Liver (tissue), 9 donors: ENCODE data around the gene FHDC1. TPM values are rescaled to one million over a fixed set of nuclear protein-coding genes. Genes with fewer than 3 reads are reported as not detected.

Experiments used
- DNase-seq: peaks from one replicate; pipeline ENCODE4 v3.0.0-alpha.2; 2017; ENCODE audit warnings: low spot score
- H3K27ac ChIP-seq, 2 donors: one replicate each; pipeline ENCODE4 v1.7.0; 2013; ENCODE audit warnings: inconsistent platforms in 2 of 2, low read length in 2 of 2, control low read depth in 1 of 2, low read depth in 1 of 2, mild to moderate bottlenecking in 1 of 2
- H3K27me3 ChIP-seq, 4 donors: one replicate each; pipeline versions ENCODE4 v1.6.1 to v1.7.0; 2013; ENCODE audit warnings: low read length in 3 of 4, inconsistent platforms in 1 of 4, mild to moderate bottlenecking in 1 of 4, moderate library complexity in 1 of 4; ENCODE audit not compliant: control insufficient read depth in 4 of 4, insufficient read depth in 4 of 4
- H3K36me3 ChIP-seq, 4 donors: one replicate each; pipeline versions ENCODE4 v1.6.1 to v1.7.0; 2013; ENCODE audit warnings: low read length in 3 of 4, mild to moderate bottlenecking in 3 of 4, low read depth in 1 of 4, moderate library complexity in 1 of 4; ENCODE audit not compliant: control insufficient read depth in 4 of 4, insufficient read depth in 3 of 4
- H3K4me1 ChIP-seq, 4 donors: one replicate each; pipeline versions ENCODE4 v1.6.1 to v1.7.0; 2013; ENCODE audit warnings: low read length in 3 of 4, mild to moderate bottlenecking in 3 of 4, moderate library complexity in 1 of 4; ENCODE audit not compliant: control insufficient read depth in 4 of 4, insufficient read depth in 4 of 4
- H3K4me3 ChIP-seq, 3 donors: one replicate each; pipeline versions ENCODE4 v1.6.1 to v1.7.0; 2013; ENCODE audit warnings: low read length in 3 of 3, control low read depth in 1 of 3, low read depth in 1 of 3, mild to moderate bottlenecking in 1 of 3
- H3K9ac ChIP-seq, 2 donors: one replicate each; pipeline ENCODE4 v1.7.0; 2013; ENCODE audit warnings: low read length in 2 of 2, mild to moderate bottlenecking in 2 of 2, moderate library complexity in 2 of 2, control low read depth in 1 of 2, low read depth in 1 of 2
- H3K9me3 ChIP-seq, 4 donors: one replicate each; pipeline versions ENCODE4 v1.6.1 to v1.7.0; 2013; ENCODE audit warnings: low read length in 3 of 4; ENCODE audit not compliant: control insufficient read depth in 4 of 4
- ATF3 ChIP-seq: IDR thresholded peaks from 2 replicates; pipeline ENCODE4 v1.6.1; 2016; ENCODE audit warnings: antibody characterized with exemption
- CTCF ChIP-seq: fragments of 150-350 bp; IDR thresholded peaks from 2 replicates; pipeline ENCODE4 v1.5.1; 2017; ENCODE audit warnings: improper control_type of control experiment, low read depth, low read length; ENCODE audit not compliant: missing input control
- EGR1 ChIP-seq, 2 donors: IDR thresholded peaks; 2 replicates each; pipeline ENCODE4 v1.6.1; 2016 to 2018; ENCODE audit warnings: antibody characterized with exemption in 2 of 2, low read depth in 2 of 2
- FOXA1 ChIP-seq: IDR thresholded peaks from 2 replicates; pipeline ENCODE4 v1.6.1; 2016; ENCODE audit warnings: antibody characterized with exemption
- FOXA2 ChIP-seq: IDR thresholded peaks from 2 replicates; pipeline ENCODE4 v1.6.1; 2016; ENCODE audit warnings: antibody characterized with exemption
- GABPA ChIP-seq, 2 donors: IDR thresholded peaks in 1 of 2; conservative IDR thresholded peaks in 1 of 2; 2 replicates each; pipeline ENCODE4 v1.6.1; 2016; ENCODE audit warnings: antibody characterized with exemption in 2 of 2, mild to moderate bottlenecking in 1 of 2, moderate library complexity in 1 of 2
- HNF4A ChIP-seq, 2 donors: conservative IDR thresholded peaks; 2 replicates each; pipeline ENCODE4 v1.6.1; 2016; ENCODE audit warnings: antibody characterized with exemption in 2 of 2, mild to moderate bottlenecking in 2 of 2
- HNF4G ChIP-seq: IDR thresholded peaks from 2 replicates; pipeline ENCODE4 v1.6.1; 2016; ENCODE audit warnings: antibody characterized with exemption
- JUND ChIP-seq, 2 donors: IDR thresholded peaks; 2 replicates each; pipeline ENCODE4 v1.6.1; 2016; ENCODE audit warnings: antibody characterized with exemption in 2 of 2
- MAX ChIP-seq: IDR thresholded peaks from 2 replicates; pipeline ENCODE4 v1.6.1; 2016; ENCODE audit warnings: antibody characterized with exemption
- NR2F2 ChIP-seq: IDR thresholded peaks from 2 replicates; pipeline ENCODE4 v1.6.1; 2016; ENCODE audit warnings: antibody characterized with exemption
- RAD21 ChIP-seq, 2 donors: IDR thresholded peaks; 2 replicates each; pipeline ENCODE4 v1.6.1; 2016; ENCODE audit warnings: antibody characterized with exemption in 2 of 2, mild to moderate bottlenecking in 2 of 2
- REST ChIP-seq: IDR thresholded peaks from 2 replicates; pipeline ENCODE4 v1.6.1; 2016; ENCODE audit warnings: antibody characterized with exemption, mild to moderate bottlenecking
- RXRA ChIP-seq, 2 donors: IDR thresholded peaks; 2 replicates each; pipeline ENCODE4 v1.6.1; 2017 to 2018; ENCODE audit warnings: antibody characterized with exemption in 2 of 2, mild to moderate bottlenecking in 1 of 2
- SP1 ChIP-seq: IDR thresholded peaks from 2 replicates; pipeline ENCODE4 v1.6.1; 2018; ENCODE audit warnings: antibody characterized with exemption, mild to moderate bottlenecking
- TAF1 ChIP-seq: conservative IDR thresholded peaks from 2 replicates; pipeline ENCODE4 v1.6.1; 2016; ENCODE audit warnings: antibody characterized with exemption, mild to moderate bottlenecking
- YY1 ChIP-seq: IDR thresholded peaks from 2 replicates; pipeline ENCODE4 v1.6.1; 2016; ENCODE audit warnings: antibody characterized with exemption, mild to moderate bottlenecking
- WGBS: extraction: QIAGEN DNeasy Blood & Tissue Kit; methylation state at CpG from one replicate; pipeline ENCODE4 v1.1.7; 2013; 5-methylcytosine and 5-hydroxymethylcytosine counted together
- polyA plus RNA-seq, 2 donors: library from polyadenylated mRNA; stranded (reverse) in 1 of 2; unstranded in 1 of 2; fragments of 200-250 nt in 1 of 2; fragments of >200 nt in 1 of 2; fragmentation: Nextera tagmentation in 1 of 2; extraction: Ambion mirVana in 1 of 2; gene quantifications; one replicate each; pipeline versions ENCODE4 v1.2.1 to v1.2.3, GENCODE V29; 2013 to 2015
- total RNA-seq, 2 donors: library from RNA; depleted of rRNA; stranded (reverse); fragments of >200 nt; gene quantifications; one replicate each; pipeline ENCODE4 v1.2.3, GENCODE V29; 2014
- donor health status: healthy.
- donor health status: healthy.
- donor health status: healthy.
- donor health status: healthy.
- donor health status: healthy.

Gene FHDC1
- total and polyA plus RNA-seq, 4 donors: 0.06 to 33.0 (median 0.11) TPM

GRCh38 chr4:152956650-152957436 lies 20.7 kb downstream of the FHDC1 start:
- TF ChIP-seq SP1 (no peak), NR2F2 (no peak)
- Histone ChIP-seq H3K9me3 (no peaks in the 10 kb centered on the region), H3K4me1 (peaks cover 0 to 11% (median 9%) of the 10 kb centered on the region in 4 donors), H3K27me3 (no peaks in the 10 kb centered on the region), H3K36me3 (no peaks in the 10 kb centered on the region), H3K4me3 (no peak overlapping the region), H3K27ac (no peak overlapping the region), H3K9ac (no peak overlapping the region)
- peak; percentile 71 for DNase-seq
- WGBS: 76% methylated on average over 12 of the region's 12 CpGs

- Histone ChIP-seq H3K4me3 (no peak overlapping the region), H3K9ac (no peak overlapping the region), H3K36me3 (no peaks in the 10 kb centered on the region), H3K27me3 (no peaks in the 10 kb centered on the region), H3K27ac (no peak overlapping the region), H3K9me3 (no peaks in the 10 kb centered on the region), H3K4me1 (peaks cover 0 to 11% (median 9%) of the 10 kb centered on the region in 4 donors)
- 20% methylated on average over 11 of the region's 11 CpGs for WGBS
- TF ChIP-seq NR2F2: peak; percentile 94
- no peak for TF ChIP-seq HNF4G
- TF ChIP-seq TAF1: no peak
- no peak for TF ChIP-seq CTCF
- TF ChIP-seq JUND (IDR thresholded peaks at IDR 0.05): peak in 1 of 2 donors; percentile 12
- peak; percentile 61 for TF ChIP-seq SP1
- TF ChIP-seq GABPA (IDR thresholded peaks at IDR 0.05 in 1 of 2, conservative IDR thresholded peaks at IDR 0.05 in 1 of 2): peak in 1 of 2 donors; percentile 16
- TF ChIP-seq MAX: peak; percentile 41
- no peak for TF ChIP-seq FOXA1
- no peak for TF ChIP-seq EGR1 (IDR thresholded peaks at IDR 0.05; ENCODE audit: low read depth in 2 of 2)
- TF ChIP-seq RAD21 (IDR thresholded peaks at IDR 0.05): peak; percentile 29 to 32
- peak; percentile 81 to 92 for TF ChIP-seq HNF4A (conservative IDR thresholded peaks at IDR 0.05)
- TF ChIP-seq RXRA (IDR thresholded peaks at IDR 0.05): peak; percentile 53 to 64
- no peak for TF ChIP-seq ATF3
- DNase-seq: no peak
Measured at GRCh38 chr4:152957437-152958171, 21.5 kb downstream of the FHDC1 start.

GRCh38 chr4:152959080-152959479 lies 23.0 kb downstream of the FHDC1 start:
- no peaks in the 10 kb centered on the region for H3K36me3 ChIP-seq
- DNase-seq: no peak
- H3K9me3 ChIP-seq: no peaks in the 10 kb centered on the region
- H3K27ac ChIP-seq: no peak overlapping the region
- H3K27me3 ChIP-seq: no peaks in the 10 kb centered on the region
- H3K4me3 ChIP-seq: no peak overlapping the region
- peaks cover 0 to 11% (median 9%) of the 10 kb centered on the region in 4 donors for H3K4me1 ChIP-seq
- 82% methylated on average over 2 of the region's 2 CpGs for WGBS
- no peak overlapping the region for H3K9ac ChIP-seq
- TF ChIP-seq REST (no peak), YY1 (no peak), FOXA2 (no peak), JUND (IDR thresholded peaks at IDR 0.05) (no peak), CTCF (no peak), RXRA (IDR thresholded peaks at IDR 0.05) (no peak), EGR1 (IDR thresholded peaks at IDR 0.05; ENCODE audit: low read depth in 2 of 2) (no peak), MAX (no peak), RAD21 (IDR thresholded peaks at IDR 0.05) (no peak), NR2F2 (no peak), FOXA1 (no peak), GABPA (IDR thresholded peaks at IDR 0.05 in 1 of 2, conservative IDR thresholded peaks at IDR 0.05 in 1 of 2) (no peak)
